ENCODE results near the gene ATG2B.

ATG2B gene

DNA sequence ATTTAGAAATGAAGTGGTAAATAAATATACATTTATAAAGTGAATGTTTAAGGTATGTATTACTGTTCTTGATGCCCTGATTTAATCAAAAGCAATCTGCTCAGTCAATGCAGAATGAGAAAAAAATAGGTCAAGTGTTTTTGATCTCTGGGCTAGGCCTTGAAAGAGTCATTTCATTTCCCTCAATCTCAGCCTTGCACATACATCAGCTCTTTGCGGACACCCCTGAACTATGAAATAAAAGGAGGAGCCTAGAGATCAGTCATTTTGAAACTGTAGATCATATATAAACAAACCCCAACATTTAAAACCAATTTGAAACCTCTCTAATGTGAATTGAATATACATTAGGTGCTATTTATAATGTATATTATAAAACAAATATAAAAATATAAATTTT, 42.5 kb downstream of the ATG2B start:
- H3K36me3 ChIP-seq (ENCODE audit: control insufficient read depth in 2 of 2, insufficient read depth in 1 of 2, low read length in 2 of 2), result peaks cover 33 to 77% of the 10 kb centered on the region in 2 experiments
- H3K4me3 ChIP-seq (ENCODE audit: low read depth, low read length), result no peak overlapping the region
- no peak overlapping the region for H3K27ac ChIP-seq (ENCODE audit: extremely low read depth, low read depth, low read length)
- TF ChIP-seq ZNF223 (tag by site-specific recombination; IDR thresholded peaks at IDR 0.05), result no peak
- no peak for TF ChIP-seq ZNF830 (tag by site-specific recombination; IDR thresholded peaks at IDR 0.05; ENCODE audit: low read depth)
- TF ChIP-seq ZNF626 (tag by site-specific recombination; IDR thresholded peaks at IDR 0.05), result no peak
- no peak for TF ChIP-seq ZNF791 (tag by site-specific recombination; IDR thresholded peaks at IDR 0.05)
- CTCF ChIA-PET, result no interaction called here
- POLR2A ChIA-PET, result no interaction called here
- no peaks in the 10 kb centered on the region for H3K9me3 ChIP-seq (ENCODE audit: control insufficient read depth, insufficient read depth, low read depth, low read length)
- no peaks in the 10 kb centered on the region for H3K4me1 ChIP-seq (ENCODE audit: control insufficient read depth, insufficient read depth, low read length)

GRCh38 chr14:96318836-96319235, 44.3 kb downstream of the ATG2B start:
- POLR2A ChIA-PET, result no interaction called here
- Histone ChIP-seq H3K4me3 (ENCODE audit: low read depth, low read length) (no peak overlapping the region), H3K27ac (ENCODE audit: extremely low read depth, low read depth, low read length) (no peak overlapping the region), H3K9me3 (ENCODE audit: control insufficient read depth, insufficient read depth, low read depth, low read length) (no peaks in the 10 kb centered on the region), H3K36me3 (ENCODE audit: control insufficient read depth in 2 of 2, insufficient read depth in 1 of 2, low read length in 2 of 2) (peaks cover 34 to 78% of the 10 kb centered on the region in 2 experiments), H3K4me1 (ENCODE audit: control insufficient read depth, insufficient read depth, low read length) (no peaks in the 10 kb centered on the region)
- CTCF ChIA-PET, result no interaction called here
- TF ChIP-seq ZBTB6 (tag by site-specific recombination; IDR thresholded peaks at IDR 0.05) (no peak), ZNF791 (tag by site-specific recombination; IDR thresholded peaks at IDR 0.05) (no peak), GFI1B (tag by site-specific recombination; IDR thresholded peaks at IDR 0.05) (no peak), ZFP41 (tag by site-specific recombination; IDR thresholded peaks at IDR 0.05; ENCODE audit: borderline replicate concordance) (no peak)

GRCh38 chr14:96316087-96316486, 47.1 kb downstream of the ATG2B start:
- POLR2A ChIA-PET, result no interaction called here
- Histone ChIP-seq H3K27ac (ENCODE audit: extremely low read depth, low read depth, low read length) (no peak overlapping the region), H3K9me3 (ENCODE audit: control insufficient read depth, insufficient read depth, low read depth, low read length) (no peaks in the 10 kb centered on the region), H3K4me3 (ENCODE audit: low read depth, low read length) (no peak overlapping the region), H3K4me1 (ENCODE audit: control insufficient read depth, insufficient read depth, low read length) (no peaks in the 10 kb centered on the region), H3K36me3 (ENCODE audit: control insufficient read depth in 2 of 2, insufficient read depth in 1 of 2, low read length in 2 of 2) (peaks cover 33 to 68% of the 10 kb centered on the region in 2 experiments)
- CTCF ChIA-PET, result no interaction called here
- TF ChIP-seq, protein P1, sequence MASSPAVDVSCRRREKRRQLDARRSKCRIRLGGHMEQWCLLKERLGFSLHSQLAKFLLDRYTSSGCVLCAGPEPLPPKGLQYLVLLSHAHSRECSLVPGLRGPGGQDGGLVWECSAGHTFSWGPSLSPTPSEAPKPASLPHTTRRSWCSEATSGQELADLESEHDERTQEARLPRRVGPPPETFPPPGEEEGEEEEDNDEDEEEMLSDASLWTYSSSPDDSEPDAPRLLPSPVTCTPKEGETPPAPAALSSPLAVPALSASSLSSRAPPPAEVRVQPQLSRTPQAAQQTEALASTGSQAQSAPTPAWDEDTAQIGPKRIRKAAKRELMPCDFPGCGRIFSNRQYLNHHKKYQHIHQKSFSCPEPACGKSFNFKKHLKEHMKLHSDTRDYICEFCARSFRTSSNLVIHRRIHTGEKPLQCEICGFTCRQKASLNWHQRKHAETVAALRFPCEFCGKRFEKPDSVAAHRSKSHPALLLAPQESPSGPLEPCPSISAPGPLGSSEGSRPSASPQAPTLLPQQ (tag by site-specific recombination; IDR thresholded peaks at IDR 0.05), result no peak
- TF ChIP-seq, protein P2, sequence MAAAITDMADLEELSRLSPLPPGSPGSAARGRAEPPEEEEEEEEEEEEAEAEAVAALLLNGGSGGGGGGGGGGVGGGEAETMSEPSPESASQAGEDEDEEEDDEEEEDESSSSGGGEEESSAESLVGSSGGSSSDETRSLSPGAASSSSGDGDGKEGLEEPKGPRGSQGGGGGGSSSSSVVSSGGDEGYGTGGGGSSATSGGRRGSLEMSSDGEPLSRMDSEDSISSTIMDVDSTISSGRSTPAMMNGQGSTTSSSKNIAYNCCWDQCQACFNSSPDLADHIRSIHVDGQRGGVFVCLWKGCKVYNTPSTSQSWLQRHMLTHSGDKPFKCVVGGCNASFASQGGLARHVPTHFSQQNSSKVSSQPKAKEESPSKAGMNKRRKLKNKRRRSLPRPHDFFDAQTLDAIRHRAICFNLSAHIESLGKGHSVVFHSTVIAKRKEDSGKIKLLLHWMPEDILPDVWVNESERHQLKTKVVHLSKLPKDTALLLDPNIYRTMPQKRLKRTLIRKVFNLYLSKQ (tag by site-specific recombination; IDR thresholded peaks at IDR 0.05; ENCODE audit: borderline replicate concordance), result no peak
- TF ChIP-seq ZNF530 (tag by site-specific recombination; IDR thresholded peaks at IDR 0.05; ENCODE audit: low read depth), result no peak
- TF ChIP-seq ZNF202 (tag by site-specific recombination; IDR thresholded peaks at IDR 0.05; ENCODE audit: borderline replicate concordance), result no peak
- no peak for TF ChIP-seq ZNF404 (tag by site-specific recombination; IDR thresholded peaks at IDR 0.05)
- TF ChIP-seq ELK4 (IDR thresholded peaks at IDR 0.05; ENCODE audit: borderline replicate concordance, low read depth, low read length), result no peak
- no peak for TF ChIP-seq ZNF138 (tag by site-specific recombination; IDR thresholded peaks at IDR 0.05; ENCODE audit: borderline replicate concordance)
- TF ChIP-seq EGR2 (tag by site-specific recombination; IDR thresholded peaks at IDR 0.05; ENCODE audit: low read depth), result no peak

Measured in HEK293 (cell line).